ENCODE measurements around the gene SEPTIN3.
"Not testable (repeated sequence)": the region's sequence is repeated elsewhere in the genome, so short reads cannot be mapped to it uniquely, and the experiment has no call there.

SEPTIN3 gene

DNA sequence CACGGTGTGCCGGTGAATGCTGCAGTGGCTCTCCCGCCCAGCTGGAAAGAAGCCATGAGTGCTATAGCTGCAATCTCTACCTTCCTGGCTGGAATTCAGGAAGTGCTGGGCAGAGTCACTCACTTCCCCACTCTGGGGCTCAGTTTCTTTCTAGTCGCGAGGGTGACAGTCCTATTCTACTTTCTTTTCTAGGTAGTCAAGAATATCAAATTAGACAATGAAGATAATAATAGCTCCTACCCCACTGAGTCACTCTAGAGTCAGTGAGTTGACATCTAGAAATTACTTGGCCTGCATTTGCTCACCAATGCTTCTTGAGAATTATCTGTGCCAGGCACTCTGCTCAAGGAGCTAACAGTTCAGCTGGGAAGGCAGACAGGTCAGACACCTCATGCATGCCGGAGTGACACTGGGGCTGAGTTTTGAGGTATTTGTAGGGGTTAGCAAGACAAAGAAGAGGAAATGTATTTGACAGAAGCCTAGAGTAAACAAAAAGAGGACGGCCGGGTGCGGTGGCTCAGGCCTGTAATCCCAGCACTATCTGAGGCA lies 25.5 kb upstream of the SEPTIN3 start:
- DNase-seq, result no peak

DNA sequence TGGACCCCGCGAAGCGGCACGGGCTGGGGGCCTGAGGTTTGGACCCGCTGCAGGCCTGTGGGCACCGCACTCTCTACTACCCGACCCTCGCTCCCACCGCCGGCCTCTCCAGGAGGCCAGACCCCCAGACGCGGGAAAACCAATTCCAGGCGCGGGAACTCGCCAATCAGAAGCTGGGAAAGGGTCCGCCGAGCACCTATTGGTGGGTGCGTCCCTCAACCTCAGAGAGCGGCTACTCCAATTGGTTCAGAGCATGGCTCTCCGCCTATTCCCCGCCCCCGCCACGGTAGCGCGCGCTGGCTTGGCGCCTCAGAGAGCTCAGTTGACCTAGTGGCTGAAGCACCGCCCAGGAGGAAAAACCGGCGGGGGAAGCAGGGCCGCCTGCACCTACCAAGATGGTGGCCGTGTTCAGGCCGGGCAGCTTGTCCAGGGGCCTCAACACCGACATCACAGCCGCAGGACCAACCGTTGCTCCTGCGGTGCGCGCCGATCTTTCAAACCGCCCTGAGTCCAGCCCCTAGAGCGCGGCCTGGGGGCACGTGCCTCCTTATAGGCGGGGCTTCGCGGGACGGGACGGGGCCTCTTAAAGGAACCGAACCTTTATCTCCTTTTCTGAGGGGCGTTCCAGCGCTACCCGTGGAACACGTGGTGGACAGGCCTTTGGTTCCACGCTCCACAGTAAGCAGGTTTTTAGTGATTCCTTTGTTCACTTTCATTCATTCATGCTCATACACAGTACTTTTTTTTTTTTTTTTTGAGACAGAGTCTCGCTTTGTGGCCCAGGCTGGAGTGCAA lies 22.4 kb upstream of the SEPTIN3 start, which contains the start of gene CENPM:
TSS of gene CENPM (minus strand) at position 524 of the 795 bp plus-strand sequence. CDS start at position 448, 76 bp downstream.
- peak; percentile 98 for DNase-seq

DNA sequence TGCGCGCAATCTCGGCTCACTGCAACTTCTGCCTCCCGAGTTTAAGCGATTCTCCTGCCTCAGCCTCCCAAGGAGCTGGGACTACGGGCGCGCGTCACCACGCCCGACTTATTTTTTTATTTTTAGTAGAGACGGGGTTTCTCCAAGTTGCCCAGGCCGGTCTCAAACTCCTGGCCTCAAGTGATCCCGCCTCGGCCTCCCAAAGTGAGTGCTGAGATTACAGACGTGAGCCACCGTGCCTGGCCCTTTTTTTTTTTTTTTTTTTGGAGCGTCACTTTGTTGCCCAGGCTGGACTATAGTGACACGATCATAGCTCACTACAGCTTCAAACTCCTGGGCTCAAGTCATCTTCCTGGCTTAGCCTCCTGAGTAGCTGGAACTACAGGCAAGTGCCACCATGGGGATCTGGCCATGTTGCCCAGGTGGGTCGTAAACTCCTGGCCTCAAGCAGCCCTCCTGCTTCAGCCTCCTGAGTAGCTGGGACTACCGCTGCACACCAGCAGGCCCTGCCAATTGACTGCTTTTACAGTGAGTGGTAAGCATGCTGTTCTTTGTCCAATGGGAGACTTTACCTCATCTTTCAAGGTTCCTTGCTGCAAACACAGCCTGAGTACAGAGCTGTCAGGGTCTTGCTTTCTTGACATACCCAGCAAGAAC lies 21.7 kb upstream of the SEPTIN3 start:
- DNase-seq, result no peak

DNA sequence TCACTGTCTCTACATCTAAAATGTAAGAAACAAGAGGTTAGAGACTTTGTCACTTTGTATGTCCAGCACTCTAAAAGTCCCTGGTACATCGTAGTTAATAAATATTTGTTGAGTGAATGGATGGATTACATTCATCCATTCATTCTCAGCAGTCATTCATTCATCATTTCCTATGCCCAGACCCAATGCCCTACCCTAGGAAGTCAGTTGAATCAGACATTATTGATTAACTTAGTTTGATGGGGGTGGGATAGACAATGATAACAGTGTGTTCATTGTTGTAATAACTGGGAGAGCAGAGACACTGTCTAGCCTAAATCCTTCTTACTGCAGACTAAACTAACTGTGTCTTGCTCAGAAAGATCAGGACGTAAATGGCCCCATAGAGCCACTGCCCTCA lies 21.1 kb upstream of the SEPTIN3 start:
- DNase-seq, result no peak

DNA sequence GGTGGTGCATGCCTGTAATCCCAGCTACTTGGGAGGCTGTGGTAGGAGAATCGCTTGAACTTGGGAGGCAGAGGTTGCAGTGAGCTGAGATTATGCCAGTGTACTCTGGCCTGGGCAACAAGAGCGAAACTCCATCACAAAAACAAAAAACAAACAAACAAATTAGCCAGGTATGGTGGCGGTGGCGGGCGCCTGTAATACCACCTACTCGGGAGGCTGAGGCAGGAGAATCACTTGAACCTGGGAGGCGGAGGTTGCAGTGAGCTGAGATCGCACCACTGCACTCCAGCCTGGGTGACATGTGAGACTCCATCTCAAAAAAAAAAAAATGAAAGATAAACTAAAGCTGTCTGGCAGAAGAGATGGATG lies 20.3 kb upstream of the SEPTIN3 start:
- not testable (repeated sequence) for DNase-seq

DNA sequence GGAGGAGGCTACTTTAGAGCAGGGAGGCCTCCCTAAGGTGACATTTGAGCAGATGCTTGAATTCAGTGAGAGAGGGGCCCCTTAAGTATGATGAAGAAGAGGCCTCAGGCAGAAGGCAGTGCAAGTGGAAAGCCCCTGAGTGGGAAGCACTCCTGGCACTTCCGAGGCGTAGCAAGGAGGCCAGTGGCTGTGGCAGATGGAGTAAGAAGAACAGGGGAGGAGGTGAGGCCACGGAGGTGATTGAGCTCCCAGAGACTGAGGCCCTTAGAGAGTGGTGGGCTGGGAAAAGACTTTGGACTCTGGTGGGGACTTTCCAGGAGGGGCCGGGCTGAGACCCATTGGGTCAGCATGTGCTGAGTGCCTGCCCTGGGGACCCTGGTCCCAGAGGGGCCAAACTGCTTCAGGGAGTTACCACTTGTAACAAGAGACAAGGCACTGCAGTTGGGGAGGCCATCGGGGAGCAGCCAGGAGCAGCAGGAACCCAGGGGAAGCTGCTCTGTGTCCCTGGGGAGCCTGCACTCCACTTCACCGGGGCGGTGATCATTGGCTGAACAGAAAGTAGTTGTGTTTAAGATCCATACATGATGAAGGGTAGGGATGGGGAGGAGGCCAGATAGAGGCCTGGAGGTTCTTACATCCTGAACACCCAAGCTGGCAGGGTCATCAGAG lies 19.8 kb upstream of the SEPTIN3 start:
- DNase-seq, result no peak

DNA sequence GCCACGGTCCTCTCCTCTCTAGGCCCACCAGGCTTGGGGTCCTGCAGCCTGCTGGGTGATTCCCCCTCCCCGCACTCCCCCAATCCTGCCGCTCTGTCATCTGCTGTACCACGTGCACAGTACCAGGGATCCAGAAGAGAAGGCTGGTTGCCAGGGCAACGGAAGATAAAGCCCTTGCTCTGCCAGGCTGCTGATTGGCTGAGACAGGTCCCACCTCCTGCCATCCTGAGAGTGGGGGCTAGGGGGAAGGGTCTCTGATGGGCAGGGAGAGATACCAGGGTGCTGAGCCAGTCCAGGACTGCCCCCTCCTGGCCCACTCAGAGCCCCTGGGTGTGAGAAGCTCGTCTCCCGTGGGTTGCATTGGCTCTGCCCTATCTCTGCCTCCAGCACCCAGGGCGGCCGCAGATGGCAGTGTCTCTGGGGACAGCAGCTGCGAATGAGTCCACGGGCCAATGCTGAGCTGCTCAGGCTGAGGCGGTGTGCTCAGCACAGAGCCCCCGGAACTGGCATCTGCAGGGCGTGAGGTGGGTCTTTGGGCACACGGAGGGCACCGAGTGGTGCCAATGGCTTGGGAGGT lies 17.3 kb upstream of the SEPTIN3 start, which contains the start of gene SMIM45:
TSS of gene SMIM45 (plus strand) at position 253 of the 577 bp plus-strand sequence.
- DNase-seq, result peak; percentile 53

DNA sequence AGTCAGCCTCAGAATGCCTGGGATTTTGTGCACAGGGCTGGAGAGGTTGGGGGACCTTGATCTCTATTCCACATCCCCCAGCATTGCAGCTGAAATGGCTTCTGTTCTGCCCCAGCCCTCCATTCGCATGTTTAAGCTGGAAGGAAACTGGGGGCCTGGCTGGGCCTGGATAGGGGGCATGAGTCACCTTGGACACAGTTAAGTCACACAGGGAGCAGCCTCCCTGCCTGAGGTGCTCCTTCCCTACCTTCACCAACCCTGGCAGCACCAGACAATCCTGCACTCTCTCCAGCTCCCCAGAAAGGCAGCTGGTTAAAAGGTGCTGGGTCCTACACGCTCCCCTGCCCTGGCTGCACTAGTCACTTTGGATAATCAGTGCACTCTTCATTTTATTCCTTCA lies 16.5 kb upstream of the SEPTIN3 start:
- no peak for DNase-seq

DNA sequence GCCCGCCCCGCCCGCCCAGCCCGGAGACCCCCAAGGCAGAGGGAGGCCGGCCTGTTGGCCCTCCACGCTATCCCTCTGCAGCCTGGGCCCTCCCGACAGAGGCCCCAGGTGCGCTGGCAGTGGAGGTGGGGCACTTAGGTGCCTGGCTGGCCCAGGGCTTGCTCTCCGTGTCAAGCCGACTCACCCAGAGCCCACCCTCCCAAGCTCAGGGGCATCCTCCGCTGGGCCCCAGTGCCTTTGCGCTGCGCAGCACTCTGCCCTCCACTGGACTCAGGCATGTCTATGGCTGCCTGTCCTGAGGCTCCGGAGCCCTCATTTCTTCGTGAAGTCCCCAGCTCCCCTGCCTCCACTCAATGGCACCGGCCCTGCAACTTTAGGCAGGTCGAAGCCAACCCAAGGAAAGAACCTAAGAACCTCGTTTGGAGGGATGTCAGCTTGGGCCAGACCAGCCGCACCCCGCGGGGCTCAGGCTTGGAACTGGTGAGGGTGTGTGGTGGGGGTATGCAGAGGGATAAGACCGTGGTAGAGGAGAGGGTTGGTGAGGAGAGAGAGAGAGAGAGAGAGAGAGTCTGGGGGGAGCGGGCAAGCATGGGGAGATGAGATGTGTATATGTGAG lies 11.2 kb upstream of the SEPTIN3 start:
- DNase-seq, result no peak

DNA sequence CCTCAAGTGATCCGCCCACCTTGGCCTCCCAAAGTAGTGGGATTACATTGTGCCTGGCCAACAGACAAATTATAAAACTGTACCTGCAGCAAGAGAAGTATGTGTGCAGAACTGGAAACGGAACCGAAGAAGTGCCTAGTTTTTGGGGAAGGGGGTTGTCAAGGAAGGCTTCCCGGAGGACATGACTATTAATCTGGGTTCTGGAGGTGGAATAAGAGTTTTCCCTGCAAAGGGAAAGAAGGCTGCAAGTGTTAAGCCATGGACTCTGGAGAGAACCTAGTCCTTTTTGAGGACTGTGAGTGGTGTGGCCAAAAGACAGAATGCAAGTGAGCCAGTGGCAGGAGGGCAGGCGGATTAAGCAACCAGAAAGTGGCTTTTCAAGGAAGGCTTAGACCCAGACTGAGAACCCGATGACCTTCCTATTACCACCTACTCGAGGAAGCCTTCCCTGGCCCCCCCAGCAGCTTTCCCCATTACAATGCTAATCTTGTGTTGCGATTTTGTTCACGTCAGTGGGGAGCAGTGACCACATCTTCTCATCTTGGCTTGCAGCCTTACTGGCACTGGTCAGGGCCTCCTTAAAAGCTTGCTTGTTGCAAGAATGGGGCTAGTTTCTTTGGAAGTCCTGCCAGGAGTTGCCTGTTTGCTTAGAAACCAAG lies 5.7 kb upstream of the SEPTIN3 start:
- no peak for DNase-seq

DNA sequence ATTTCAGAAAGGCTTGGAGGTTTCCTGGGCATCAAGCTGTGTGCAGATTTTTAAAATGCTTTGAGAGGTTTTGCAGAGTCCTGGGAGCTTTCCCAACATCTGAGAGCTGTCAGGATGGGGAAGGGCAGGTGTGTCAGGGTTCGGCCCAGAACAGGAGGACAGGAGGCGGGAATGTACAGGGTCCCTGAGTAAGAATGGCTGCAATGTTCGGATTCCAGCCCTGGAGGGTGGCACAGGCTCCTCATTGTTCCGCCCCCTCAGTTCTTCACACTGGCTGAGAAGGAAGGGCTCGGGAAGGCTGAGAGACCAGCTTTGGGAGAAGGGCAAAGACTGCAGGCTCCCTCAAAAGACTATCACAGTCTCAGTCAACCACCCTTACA lies 5.1 kb upstream of the SEPTIN3 start:
- no peak for DNase-seq

DNA sequence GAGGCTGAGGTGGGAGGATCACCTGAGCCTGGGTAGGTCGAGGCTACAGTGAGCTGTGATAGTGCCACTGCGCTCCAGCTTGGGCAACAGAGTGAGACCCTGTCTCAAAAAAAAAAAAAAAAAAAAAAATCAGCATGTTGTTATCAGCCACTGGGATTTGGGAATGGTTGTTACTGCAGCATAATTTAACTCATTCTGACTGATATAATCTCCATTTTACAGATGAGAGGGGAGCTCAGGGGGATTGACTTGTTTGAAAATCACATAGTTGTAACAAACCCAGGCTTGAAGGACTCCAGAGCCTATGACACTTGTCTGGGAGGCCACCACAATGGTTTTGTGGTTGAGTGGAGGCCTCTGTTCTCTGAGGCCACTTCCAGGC lies 3.0 kb upstream of the SEPTIN3 start:
- DNase-seq, result no peak

DNA sequence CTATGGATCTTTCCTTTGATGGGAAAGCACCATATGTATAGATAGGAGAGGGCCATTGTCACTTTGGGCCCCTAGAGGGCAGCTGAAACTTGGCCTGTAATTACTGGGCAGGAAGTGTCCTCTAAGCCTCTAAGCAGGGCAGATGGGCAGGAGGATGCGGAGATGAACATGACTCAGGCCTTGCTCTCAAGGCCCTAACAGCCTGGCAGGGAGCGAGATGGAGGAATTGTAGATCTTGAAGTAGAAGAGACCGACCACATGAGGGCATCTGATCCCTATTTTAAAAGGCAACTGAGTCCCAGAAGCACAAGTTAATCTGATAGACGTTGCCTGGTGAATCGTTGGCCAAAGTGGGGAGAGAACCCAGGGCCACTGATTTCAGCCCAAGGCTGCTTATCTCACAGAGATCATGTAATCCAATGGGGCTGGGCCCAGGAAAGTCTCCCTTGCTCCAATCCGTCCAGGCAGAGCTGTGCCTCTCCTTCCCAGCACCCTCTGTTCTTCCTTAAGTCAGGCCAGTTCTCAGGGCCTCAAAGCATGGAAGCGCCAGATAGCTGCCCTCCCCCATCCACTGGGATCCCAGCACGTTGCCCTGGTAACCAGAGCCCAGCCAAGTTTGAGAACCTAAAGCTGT lies 2.5 kb upstream of the SEPTIN3 start:
- DNase-seq, result peak; percentile 89

DNA sequence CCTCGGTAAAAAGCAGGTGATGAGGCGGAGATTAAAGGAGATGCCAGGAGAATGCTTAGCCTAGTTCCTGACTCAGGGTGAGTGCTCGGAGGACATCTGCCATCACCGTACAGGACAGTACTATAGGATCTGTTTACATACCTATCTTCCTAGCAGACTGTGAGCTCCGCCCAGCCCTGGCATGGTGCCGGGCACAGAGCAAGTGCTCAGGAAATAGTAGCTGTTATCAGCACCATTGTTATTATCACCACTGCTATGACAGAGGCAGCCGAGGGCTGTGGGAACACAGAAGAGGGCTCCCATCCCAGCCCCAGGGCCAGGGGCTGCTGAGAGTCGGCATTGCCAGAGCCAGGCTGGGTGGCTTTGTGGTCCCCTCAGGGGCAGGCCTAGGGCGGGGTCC lies 642 bp upstream of the SEPTIN3 start:
- DNase-seq, result peak; percentile 91

DNA sequence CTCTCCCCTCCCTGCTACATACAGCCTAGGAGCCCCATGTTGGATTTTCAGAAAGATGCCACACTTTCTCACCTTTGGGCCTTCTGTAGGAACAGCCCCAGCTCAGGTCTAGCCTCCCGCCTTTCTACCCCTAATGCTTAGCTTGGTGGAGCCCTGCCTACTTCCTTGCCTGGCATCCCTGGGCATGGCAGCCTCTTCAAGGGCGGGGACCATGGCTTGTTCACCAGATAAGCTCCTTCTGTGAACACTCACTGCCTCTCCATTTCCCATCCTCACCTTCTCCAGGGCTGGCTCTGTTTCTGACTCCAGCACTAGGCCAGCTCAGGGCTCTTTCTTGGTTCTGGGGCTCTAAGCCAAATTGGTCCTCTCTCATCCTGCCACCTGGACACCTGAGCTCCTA lies 1.4 kb downstream of the SEPTIN3 start:
- peak; percentile 86 for DNase-seq

DNA sequence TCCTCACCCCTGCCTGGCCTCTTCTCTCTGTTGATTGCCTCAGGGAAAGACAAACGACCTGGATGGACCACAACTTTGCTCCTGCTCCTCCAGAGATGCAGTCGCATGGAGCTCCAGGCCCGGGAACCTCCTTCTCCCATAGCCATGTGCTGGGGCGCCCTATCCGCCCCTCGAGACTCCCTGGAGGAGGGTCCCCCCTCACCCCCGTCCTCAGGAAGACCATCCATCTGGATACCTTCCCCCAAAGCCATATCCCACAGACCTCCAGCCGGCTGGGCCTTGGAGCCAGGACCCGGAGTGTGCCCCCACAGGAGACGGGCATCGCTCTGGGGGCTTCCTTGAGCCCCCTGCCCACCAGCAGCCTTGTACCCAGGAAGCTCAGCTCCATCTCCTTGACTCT lies 2.2 kb downstream of the SEPTIN3 start:
- DNase-seq, result no peak

DNA sequence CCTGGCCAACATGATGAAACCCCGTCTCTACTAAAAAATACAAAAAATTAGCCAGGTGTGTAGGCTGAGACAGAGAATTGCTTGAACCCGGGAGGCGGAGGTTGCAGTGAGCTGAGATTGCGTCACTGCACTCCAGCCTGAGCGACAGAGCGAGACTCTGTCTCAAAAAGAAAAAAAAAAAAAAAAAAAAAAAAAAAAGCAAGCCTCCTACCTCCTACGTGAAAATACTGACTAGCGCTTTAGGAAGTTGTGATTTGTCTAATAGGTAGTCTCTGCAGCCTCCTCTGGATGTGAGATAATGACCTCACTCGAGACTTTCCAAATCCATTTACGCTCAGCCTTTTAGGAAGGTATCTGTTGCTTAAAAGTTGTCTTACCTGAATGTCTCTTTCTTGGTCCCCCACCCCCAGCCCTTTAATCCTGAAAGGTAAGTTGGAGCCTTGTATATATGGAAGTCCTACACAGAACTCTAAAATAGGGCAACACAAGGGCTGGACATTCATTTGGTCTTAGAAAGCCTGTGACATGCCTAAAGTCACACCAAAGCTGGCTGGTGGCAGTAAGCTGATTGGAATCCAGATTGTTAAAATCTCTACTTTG lies 5.5 kb downstream of the SEPTIN3 start:
- no peak for DNase-seq

DNA sequence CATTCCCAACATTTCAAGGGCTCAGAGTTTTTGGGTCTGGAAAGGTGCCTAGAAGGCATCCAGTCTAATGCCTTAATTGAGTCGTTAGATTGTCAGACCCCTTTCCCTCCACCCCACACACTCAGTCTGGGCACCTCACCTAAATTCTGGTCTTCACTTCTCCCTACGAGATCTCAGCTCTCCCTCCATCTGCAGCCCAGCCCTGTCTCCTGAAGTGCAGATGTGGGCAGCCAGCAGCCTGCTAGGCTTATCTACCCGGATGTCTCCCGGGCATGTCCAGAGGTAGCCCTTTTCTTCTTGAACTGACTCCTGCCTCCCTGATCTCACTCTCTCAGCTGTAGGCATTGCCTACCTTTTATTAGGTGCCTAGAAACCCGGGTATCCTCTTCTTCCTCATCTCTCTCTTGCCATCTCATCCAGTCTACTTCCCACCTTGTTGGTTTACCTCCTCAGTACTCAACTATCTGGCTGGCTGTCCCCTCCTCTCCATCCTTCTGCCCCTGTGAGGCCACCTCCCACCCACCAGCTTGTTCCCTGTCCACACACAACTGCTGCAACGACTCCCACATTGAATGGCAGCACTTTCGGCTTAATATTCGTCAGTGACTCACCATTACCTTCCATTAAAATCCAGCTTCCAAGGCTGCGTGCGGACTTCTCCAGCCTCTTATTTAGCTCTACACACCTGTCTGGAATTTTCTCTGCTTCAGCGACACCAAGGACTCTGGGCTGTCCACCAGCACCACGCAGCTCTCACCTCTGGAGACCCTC lies 6.2 kb downstream of the SEPTIN3 start:
- DNase-seq, result no peak

DNA sequence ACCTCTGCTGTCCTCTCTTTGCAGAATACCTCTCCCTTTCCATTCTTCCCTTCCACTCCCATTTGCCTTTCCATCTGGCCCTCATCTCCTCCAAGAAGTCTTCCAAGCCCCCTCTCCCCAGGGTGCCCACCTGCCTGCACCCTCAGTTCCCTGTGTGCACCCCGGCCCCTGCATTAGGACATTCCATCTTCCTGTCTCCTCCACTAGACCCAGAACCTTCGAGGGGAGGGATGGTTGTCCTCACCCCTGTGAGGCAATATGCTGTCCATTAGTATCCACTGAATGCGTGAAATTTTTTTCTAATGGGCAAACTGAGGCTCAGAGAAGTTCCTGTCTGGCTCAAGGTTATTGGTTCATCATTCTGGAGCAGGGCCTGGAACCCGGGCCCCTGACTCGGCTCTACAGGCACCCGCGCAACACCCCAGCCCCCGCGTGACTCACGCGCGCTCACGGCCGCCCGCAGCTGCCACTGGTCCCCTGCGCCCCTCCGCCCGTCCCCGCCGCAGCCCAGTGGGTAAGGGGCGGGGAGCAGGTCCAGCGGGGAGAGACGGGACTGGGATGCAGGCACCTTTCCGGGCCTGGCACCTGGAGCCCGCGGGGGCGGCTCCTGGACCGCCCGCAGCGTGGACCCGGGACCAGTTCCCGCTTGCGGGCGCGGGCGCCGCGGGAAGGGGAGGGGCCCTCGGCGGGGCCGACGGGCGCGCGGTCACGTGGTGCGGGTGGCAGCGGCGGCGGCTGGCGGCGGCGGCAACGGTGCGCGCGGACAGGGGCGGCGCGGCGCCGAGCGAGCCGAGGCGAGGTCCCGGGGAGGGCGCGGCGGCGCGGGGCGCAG lies 7.0 kb downstream of the SEPTIN3 start:
- DNase-seq, result no peak
